SIG-M5 treated with dmso at 0.1 percent for 504 hours (cell line): Measurements from ENCODE around the gene ADGRG6.
"Not testable (repeated sequence)": the region's sequence is repeated elsewhere in the genome, so short reads cannot be mapped to it uniquely, and the experiment has no call there.

Experiments used
- DNase-seq: peaks from one replicate; lab custom pipeline; 2025; ENCODE audit not compliant: unreplicated experiment; lab: John Stamatoyannopoulos, UW

The ADGRG6 gene

DNA sequence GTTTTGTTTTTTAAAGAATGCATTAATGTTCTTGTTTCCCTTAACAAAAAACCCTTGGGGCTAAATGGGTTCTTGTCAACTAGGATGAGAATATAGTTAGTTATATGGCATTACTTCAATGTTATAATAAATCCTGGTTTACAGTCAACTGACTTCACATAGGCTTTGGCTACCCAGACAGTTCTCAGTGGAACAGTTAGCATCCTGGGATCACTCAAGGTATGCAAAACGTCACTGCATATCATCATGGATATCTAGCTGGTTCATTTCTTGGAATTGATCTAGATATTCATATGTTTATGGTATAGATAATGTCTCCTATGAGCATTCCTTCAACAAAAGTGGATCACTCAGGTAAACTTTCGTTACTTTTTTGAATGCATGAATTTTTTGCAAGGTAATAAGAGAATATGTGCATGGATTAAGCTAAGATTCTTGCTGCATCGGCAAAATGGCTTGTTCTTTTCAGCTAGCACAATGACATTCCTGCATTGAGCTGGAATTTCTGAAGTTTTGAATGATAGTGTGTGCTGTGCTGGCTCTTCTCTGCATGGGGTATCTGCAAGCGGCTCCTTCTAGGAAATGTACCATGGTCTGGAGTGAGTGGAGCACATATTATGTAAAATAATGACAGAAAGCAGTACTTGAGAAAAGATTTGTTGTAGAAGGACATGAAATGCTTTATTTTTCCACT, 138.9 kb downstream of the ADGRG6 start:
- no peak for DNase-seq

DNA sequence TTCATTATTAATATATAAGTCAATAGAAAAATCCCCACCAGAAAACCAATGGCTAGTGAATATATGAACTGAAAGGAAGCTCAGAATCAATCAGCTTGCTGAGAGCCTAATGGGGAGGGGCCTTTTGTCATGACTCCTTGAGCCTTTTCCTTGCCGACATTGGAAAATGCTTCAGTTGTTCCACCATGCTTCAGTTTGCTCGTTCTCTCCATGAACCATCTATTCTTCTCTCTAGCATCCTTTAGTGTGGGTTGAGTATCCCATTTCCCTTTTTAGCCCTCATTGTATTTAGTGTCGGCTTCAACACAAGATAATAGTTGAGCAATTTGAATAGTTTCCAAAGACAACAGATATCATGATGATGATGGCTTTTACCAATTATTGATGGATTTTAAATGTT, 139.9 kb downstream of the ADGRG6 start:
- DNase-seq: no peak

DNA sequence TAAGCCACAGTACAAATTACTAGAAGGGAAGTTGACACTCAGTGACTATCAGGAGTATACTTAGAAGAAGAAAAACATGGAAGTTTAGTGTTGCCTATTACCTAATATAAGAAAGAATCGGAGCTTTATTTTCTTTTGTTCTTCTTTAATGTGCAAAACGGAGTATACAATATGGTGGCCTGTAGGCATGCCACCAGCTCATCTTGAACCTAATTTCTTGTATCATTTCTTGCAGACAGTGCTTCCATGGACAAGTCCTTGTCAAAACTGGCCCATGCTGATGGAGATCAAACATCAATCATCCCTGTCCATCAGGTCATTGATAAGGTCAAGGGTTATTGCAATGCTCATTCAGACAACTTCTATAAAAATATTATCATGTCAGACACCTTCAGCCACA, 141.3 kb downstream of the ADGRG6 start:
- DNase-seq: no peak

DNA sequence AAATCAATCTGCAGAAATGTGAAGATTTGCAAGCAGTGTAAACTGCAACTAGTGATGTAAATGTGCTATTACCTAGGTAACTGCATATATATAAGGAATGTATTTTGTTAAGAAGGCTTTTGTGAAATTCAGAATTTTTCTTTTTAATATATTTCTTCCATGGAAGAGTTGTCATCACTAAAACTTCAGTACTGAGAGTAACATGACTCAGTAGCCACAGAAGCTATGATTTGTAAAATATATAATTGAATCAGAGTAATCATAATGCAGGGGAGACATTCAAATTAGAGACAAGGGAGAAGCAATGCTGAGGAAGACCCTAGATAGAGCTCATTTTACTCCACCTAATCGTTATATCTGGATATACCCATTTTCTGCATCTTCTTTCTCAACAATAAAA, 141.7 kb downstream of the ADGRG6 start:
- DNase-seq: no peak

DNA sequence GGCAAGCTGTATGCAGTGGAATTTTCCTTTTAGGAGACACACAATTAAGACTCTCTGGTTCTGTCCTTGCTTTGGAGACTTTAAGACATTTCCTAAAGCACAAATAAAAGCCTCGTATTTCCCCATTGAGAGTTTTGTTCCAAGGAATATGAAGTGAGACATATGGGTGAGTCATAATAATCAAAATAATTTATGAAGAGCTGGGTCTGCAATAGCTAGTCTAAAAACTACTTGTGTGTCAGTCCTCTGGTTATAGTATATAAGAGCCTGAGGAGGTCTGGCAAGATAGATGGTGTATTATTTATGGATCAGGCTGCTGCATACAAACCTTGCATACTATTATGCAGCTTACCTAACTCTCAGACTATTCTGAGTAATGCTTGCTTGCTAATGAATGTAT, 142.6 kb downstream of the ADGRG6 start:
- no peak for DNase-seq

DNA sequence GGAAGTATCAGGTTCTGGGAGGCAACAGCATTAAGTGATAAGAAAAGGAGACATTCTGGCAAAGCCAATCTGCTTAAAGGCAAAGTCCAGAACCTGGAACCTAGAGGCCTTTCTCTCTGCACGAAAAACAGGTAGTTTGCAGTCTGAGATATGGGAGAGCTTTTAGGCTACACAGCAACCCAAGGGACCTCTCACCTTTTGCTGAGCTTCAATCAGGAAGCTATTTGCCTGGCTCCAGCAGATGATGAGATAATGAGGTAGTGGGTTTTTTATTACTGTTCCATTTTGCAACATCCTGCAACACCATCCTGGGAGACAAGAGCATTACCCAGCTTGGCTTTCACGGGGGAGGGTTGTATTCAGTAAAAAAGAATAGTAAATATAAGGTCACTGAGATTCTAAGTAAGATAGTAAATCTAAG, 143.1 kb downstream of the ADGRG6 start:
- DNase-seq: peak; percentile 2

DNA sequence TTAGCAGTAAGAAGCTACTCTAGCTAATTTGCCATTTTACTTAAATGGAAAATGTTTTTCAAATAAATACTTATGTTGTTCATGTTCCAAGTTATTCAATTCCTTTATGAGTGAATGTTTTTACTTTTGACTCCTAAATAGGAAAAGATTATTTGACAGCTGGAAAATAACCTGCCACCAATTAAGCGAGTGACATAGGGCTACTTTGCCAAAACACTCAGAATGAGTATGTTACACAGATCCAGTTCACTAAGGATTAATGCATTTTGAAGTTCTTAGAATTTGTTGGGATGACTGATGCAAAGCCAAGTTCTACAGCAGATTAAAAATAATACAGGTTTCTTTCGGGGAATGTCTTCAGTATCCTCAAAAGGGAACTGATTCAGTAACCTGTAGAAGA, 144.4 kb downstream of the ADGRG6 start:
- no peak for DNase-seq

DNA sequence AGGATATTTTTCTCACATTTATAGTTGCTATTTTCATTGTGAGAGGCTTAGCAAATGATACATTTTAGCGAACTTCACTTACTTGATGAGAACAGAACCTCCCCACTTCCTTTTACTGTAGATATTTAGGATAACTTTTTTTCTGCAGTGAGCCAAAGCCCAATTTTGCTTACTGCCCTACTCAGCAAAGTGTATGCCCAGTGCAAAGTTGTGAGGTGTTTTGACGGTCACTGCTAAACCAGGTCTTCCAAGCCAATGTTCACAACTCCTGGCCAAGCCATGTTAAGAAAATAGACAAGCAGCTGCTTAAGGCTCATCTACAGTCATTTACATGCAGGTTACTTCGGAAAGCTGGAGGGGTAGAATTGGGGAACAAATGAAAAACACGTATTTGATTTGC, 144.8 kb downstream of the ADGRG6 start:
- no peak for DNase-seq

DNA sequence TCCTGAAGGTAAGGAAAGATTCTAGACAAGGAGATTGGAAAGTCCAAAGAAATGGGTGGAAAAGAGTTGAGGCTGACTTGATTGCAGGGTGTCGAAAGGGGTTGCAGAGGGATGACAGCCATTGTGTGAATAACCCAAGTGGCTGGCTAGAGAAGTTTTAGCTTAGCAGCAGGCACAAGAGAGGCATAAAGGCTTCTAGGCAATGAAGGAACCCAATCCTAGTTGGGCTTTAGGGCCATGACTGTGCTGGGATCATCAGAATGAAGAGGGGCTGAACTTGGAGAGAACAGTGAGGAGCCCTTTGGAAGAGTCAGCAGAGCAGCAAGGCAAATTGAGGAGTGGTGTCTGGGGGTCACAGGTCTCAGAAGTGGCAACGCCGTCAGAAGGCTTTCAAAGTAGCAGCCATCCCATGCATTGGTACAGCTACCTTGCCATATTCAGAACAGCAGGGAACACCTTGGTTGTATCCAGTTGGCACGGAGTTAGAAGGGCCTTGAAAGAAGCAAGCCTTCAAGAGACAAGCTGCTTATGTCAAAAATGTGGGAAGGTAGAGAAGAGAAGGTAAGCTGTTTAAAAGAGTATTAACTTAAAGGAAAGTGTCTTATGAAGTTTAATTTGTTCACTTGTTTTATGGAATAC, 146.4 kb downstream of the ADGRG6 start:
- no peak for DNase-seq

DNA sequence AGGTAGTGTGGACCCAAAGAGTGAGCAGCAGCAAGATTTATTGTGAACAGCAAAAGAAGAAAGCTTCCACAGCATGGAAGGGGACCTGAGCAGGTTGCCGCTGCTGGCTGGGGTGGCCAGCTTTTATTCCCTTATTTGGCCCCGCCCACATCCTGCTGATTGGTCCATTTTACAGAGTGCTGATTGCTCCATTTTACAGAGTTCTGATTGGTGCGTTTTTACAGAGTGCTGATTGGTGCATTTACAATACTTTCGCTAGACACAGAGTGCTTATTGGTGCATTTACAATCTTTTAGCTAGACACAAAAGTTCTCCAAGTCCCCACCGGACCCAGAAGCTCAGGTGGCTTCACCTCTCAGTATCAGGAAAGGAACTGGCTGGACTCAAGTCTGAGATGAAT, 149.0 kb downstream of the ADGRG6 start:
- not testable (repeated sequence) for DNase-seq

DNA sequence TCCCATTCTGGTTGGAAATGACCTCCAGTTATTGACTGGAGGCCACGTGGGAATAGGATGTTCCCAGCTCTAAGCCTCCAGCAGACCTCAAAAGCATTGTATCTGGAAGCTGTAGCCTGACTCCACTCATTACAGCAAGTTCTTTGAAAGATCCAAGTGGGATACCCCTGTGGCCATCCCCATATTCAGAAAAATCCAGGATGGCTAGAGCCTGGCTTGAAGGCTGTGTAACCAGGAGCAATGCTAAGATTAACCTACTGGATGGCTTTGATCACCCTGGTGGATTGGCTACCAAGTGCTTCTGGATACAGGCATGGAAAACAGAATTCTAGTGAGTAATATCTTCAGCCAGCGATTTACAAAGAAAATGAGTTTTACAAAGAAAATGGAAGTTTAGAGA, 151.2 kb downstream of the ADGRG6 start:
- DNase-seq: no peak

DNA sequence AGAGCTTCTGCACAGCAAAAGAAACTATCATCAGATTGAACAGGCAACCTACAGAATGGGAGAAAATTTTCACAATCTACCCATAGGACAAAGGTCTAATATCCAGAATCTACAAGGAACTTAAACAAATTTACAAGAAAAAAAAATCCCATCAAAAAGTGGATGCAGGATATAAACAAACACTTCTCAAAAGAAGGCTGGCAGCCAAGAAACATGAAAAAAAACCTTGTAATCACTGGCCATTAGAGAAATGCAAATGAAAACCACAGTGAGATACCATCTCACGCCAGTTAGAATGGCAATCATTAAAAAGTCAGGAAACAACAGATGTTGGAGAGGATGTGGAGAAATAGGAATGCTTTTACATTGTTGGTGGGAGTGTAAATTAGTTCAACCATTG, 152.4 kb downstream of the ADGRG6 start:
- not testable (repeated sequence) for DNase-seq

DNA sequence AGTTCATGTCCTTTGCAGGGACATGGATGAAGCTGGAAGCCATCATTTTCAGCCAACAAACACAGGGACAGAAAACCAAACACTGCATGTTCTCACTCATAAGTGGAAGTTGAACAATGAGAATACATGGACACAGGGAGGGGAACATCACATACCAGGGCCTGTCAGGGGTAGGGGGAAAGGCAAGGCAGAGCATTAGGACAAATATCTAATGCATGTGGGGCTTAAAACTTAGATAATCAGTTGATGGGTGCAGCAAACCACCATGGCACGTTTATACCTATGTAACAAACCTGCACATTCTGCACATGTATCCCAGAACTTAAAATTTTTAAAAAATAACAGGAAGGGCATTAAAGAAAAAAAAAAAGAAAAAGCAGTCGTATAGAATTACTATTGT, 153.0 kb downstream of the ADGRG6 start:
- not testable (repeated sequence) for DNase-seq

DNA sequence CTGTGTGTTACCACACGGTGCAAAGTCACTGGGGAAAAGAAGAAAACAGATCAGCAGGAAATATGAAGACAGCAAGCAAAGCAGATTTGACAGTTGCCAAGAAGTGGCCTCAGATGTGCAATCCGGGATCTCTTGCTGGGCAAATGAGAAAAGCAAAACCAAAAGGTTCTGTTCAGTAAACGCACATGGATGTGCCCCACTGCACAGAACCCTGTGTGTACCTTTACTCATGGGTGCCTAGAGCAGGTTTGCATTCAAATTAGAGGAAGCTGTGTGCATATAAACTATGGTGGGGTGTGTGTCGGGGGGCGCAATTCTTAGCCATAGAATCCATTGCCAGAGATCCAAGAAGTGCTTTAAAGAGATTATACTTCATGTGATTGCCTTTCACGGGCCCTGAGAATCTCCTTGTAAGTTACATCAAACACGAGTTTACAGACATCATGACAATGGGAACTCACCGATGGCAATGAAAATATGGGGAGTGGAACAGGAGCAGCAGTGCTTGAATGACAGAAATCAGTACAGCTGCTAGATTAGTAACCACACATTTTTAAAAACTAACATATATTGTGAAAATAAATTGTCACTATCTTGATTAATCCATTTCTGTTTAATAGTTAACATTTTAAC, 154.3 kb downstream of the ADGRG6 start:
- no peak for DNase-seq

DNA sequence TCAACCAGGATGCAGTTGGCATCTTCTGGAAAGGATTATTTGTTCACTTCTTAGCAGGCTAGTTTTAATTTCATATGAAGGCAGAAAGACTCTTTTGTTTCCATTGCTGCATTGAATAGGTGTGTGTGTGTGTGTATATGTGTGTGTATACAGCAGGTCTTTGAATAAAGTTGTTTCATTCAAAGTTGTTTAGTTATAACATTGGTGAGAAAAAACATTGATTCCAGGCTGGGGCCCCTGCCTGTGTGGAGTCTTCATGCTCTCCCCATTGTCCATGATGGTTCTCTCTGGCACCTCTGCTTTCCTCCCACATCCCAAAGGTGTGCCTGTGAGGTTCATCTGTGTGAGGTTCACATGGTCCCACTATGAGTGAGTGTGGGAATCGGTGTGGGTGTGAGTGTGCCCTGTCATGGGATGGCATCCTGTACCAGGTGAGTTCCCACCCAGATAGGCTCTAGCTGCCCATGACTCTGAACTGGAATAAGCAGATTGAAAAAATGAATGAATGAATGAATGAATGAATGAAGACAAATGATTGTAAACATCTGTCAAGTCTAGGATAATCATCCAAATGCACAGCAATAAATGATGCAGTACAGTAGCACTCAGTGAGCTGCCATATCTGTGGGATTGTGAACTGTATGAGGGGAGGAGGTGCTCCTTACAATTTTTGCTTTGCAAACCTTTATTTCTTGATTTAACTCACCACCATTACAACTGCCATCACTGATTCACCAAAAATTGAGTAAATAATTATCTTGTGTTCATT, 156.0 kb downstream of the ADGRG6 start:
- DNase-seq: no peak

DNA sequence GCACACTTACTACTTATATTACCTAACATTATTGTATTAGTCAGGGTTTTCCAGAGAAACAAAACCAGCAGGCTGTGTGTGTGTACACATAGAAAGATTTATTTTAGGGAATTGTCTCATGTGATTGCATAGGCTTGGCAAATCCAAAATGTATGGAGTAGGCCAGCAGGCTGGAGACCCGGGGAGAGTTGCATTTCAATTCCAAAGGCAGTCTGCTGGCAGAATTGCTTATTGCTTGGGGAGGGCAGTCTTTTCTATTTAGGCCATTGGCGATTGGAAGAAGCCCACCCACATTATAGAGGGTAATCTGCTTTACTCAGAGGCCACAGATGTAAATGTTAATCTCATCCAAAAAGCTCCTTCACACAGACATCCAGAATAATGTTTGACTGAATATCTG, 157.0 kb downstream of the ADGRG6 start:
- DNase-seq: no peak

DNA sequence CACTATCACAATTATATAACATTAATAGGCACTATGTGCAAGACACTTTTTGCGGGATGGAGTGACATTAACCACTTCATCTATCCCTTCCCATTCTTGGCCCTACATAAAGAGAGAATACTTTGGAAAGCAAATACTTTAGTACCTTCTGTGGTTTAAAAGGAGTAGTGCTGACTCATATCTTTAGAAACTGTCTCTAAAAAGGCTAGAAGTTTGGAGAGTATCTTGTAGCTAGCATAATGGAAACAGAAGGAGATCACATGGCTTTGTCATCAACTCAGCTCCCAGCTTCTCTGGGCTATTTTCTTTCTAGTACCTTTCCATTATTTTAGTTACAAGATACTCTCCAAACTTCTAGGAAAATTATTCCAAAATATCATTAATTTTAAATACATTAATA, 157.5 kb downstream of the ADGRG6 start:
- no peak for DNase-seq

DNA sequence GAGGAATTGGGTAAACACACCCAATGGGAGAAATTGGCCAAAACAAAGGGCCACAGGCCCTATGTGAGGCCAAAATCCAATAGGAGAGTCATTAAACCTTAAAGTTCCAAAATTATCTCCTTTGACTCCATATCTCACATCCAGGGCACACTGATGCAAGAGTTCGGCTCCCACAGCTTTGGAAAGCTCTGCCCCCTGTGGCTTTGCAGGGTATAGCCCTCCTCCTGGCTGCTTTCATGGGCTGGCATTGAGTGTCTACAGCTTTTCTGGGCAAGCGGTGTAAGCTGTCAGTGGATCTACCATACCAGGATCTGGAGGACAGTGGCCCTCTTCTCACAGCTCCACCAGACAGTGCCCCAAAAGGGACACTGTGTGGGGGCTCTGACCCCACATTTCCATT, 160.5 kb downstream of the ADGRG6 start:
- no peak for DNase-seq

DNA sequence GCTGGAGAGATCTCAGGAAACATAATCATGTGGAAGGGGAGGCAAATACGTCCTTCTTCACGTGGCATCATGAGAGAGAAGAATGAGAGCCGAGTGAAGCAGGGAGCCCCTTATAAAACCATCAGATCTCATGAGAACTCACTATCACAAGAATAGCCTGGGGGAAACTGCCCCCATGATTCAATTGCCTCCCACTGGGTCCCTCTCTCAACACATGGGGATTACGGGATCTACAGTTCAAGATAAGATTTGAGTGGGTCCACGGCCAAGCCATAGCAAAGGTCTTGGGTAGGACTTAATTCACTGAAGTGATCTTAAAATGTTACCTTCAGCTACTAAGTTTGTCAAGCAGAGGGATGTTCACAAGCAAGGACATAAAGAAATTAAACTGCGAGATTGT, 162.2 kb downstream of the ADGRG6 start:
- DNase-seq: no peak

DNA sequence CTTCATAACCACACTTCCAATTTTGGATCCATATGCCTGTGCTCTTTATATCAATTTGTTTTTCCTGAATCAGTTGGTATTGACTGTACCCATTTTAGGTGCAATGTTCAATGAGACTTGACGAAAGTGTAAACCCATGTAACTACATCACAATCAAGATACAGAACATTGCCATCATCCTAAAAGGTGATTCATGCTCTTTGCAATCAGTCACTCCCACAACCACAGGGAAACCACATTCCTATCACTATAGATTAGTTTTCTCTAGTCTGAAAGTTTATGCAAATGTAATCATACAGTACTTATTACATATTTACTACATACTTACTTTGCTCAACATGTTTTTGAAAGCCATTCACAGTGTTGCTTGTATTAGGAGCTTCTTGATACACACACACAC, 167.4 kb downstream of the ADGRG6 start:
- DNase-seq: no peak

DNA sequence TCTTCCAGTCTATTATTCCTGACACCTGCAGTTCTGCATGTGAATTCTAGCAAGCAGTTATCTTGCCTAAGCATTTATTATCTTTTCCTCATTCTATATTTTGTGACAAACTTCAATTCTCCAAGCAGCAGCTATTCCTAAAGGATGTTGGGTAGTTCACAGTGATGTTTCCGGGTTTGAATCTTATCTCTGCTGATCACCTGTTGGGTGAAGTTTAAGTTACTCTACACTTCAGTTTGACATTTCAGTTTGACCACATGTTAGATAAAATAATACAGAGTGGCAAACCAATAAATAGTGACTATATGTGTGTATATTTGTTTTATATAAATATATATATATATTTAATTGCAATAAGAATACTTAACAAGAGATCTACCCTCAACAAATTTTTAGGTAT, 168.6 kb downstream of the ADGRG6 start:
- no peak for DNase-seq
